Natural killer cell (primary cell): ENCODE results near the gene PLK5. TPM values are rescaled to one million over a fixed set of nuclear protein-coding genes. Genes with fewer than 3 reads are reported as not detected.

Source experiments
- ATAC-seq, 3 donors: fragments of 150-1000 bp in 2 of 3; fragments of 200-7000 bp in 1 of 3; cut with Tn5 transposase; 1 replicate in 1 of 3; 2 replicates in 2 of 3; pipeline ENCODE4 v1.10.0; 2021; ENCODE audit warnings: mild to moderate bottlenecking in 2 of 3, moderate library complexity in 2 of 3
- DNase-seq, 2 donors: peaks; one replicate each; pipeline versions ENCODE4 v3.0.0 to v3.0.0-alpha.2; 2013 to 2021; ENCODE audit warnings: mixed read lengths in 1 of 2
- H3K27ac ChIP-seq: one replicate; pipeline ENCODE4 v1.5.1; 2013; ENCODE audit warnings: mild to moderate bottlenecking, low read length
- H3K27me3 ChIP-seq: one replicate; pipeline ENCODE4 v1.6.1; 2013; ENCODE audit warnings: low read length; ENCODE audit not compliant: control insufficient read depth, insufficient read depth
- H3K36me3 ChIP-seq: one replicate; pipeline ENCODE4 v1.6.1; 2013; ENCODE audit warnings: low read length; ENCODE audit not compliant: control insufficient read depth, insufficient read depth
- H3K4me1 ChIP-seq: one replicate; pipeline ENCODE4 v1.6.1; 2013; ENCODE audit warnings: low read length; ENCODE audit not compliant: control insufficient read depth, insufficient read depth
- H3K4me3 ChIP-seq: one replicate; pipeline ENCODE4 v1.5.1; 2013; ENCODE audit warnings: low read length
- H3K9me3 ChIP-seq: one replicate; pipeline ENCODE4 v1.6.1; 2013; ENCODE audit warnings: low read length; ENCODE audit not compliant: control insufficient read depth, insufficient read depth
- H3K27ac Mint-ChIP-seq, 2 donors: one replicate each; pipeline ENCODE4 v1.8.0; 2022; ENCODE audit warnings: mild to moderate bottlenecking in 2 of 2, mixed read lengths in 2 of 2, moderate library complexity in 1 of 2
- H3K27me3 Mint-ChIP-seq, 2 donors: one replicate each; pipeline ENCODE4 v1.8.0; 2022; ENCODE audit warnings: low read depth in 2 of 2, mixed read lengths in 2 of 2
- H3K36me3 Mint-ChIP-seq: one replicate; pipeline ENCODE4 v1.8.0; 2022; ENCODE audit warnings: mixed read lengths
- H3K4me1 Mint-ChIP-seq, 2 donors: one replicate each; pipeline ENCODE4 v1.8.0; 2022; ENCODE audit warnings: mixed read lengths in 2 of 2
- H3K4me3 Mint-ChIP-seq: one replicate; pipeline ENCODE4 v1.8.0; 2022; ENCODE audit warnings: mild to moderate bottlenecking, moderate library complexity, mixed read lengths
- H3K9me3 Mint-ChIP-seq, 2 donors: one replicate each; pipeline ENCODE4 v1.8.0; 2022; ENCODE audit warnings: mixed read lengths in 2 of 2
- WGBS: methylation state at CpG from one replicate; pipeline ENCODE4 v1.1.7; 2013; ENCODE audit warnings: missing lambda C conversion rate; ENCODE audit not compliant: insufficient coverage; 5-methylcytosine and 5-hydroxymethylcytosine counted together
- intact Hi-C: fragments of 100-400 bp; cut with micrococcal nuclease; formaldehyde crosslinking; loops from one replicate; pipeline ENCODE4 v1.14.2; 2022
- total RNA-seq, 4 donors: library from RNA; stranded (reverse); fragments of 120-200 nt in 1 of 4; gene quantifications; one replicate each; pipeline versions ENCODE4 v1.2.3 to v1.2.4, GENCODE V29; 2013 to 2022
- TF ChIP-seq, protein P1 (sequence below): fragments of 200-600 bp; IDR thresholded peaks from one replicate; pipeline ENCODE4 v1.8.0; 2022; ENCODE audit warnings: antibody characterized with exemption

The PLK5 gene
- total RNA-seq, 3 donors from 2014 or later (not counting 1 experiment from before 2014, with no cell fraction given), result not detected

DNA sequence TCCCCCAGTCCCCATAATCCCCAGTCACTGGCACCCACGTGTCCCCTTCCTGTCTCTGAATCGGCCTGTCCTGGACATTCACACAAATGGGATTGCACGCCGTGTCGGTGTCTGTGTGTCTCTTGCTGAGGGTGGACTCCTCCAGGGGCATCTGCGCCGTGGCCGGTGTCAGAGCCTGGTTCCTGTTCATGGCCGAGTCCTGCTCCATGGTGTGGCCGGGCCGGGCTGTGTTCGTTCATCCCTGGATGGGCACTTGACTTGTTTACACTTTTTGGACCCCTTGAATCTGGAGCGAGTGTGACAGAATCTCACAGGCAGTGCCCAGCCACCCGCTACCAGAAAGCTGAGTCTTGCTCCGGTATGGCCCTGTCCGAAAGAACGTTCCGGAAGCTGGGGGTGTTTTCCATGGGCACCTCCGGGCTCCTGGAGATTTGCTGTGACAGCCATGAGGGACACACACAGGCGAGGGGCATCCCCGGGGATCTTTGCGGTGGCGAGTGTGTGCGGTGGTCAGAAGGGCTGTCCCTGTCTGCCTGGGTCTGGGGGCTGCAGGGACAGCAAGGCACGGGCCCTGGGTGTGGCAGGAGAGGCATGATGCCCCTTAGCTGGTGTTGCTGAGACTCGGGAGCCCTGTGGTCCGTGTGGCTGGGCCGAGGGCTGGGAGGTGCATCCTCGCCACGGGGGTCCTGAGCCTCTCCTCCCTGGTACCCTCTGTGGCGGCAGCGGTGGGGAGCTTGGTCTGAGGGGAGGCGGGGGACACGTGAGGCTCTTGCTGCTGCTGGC is 50.7 kb downstream of the PLK5 start:
- DNase-seq, result no peak
- peaks cover 15% of the 10 kb centered on the region for H3K36me3 ChIP-seq
- intact Hi-C loops, result no loop called here
- no peaks in the 10 kb centered on the region for H3K9me3 ChIP-seq
- no peak overlapping the region for H3K4me3 ChIP-seq
- H3K27ac Mint-ChIP-seq, result no peak overlapping the region
- no peaks in the 10 kb centered on the region for H3K4me1 ChIP-seq
- TF ChIP-seq, protein P1, sequence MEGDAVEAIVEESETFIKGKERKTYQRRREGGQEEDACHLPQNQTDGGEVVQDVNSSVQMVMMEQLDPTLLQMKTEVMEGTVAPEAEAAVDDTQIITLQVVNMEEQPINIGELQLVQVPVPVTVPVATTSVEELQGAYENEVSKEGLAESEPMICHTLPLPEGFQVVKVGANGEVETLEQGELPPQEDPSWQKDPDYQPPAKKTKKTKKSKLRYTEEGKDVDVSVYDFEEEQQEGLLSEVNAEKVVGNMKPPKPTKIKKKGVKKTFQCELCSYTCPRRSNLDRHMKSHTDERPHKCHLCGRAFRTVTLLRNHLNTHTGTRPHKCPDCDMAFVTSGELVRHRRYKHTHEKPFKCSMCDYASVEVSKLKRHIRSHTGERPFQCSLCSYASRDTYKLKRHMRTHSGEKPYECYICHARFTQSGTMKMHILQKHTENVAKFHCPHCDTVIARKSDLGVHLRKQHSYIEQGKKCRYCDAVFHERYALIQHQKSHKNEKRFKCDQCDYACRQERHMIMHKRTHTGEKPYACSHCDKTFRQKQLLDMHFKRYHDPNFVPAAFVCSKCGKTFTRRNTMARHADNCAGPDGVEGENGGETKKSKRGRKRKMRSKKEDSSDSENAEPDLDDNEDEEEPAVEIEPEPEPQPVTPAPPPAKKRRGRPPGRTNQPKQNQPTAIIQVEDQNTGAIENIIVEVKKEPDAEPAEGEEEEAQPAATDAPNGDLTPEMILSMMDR, result no peak
- H3K36me3 Mint-ChIP-seq, result no peaks in the 10 kb centered on the region
- no peaks in the 10 kb centered on the region for H3K27me3 ChIP-seq
- H3K9me3 Mint-ChIP-seq, result no peaks in the 10 kb centered on the region
- no peak overlapping the region for H3K4me3 Mint-ChIP-seq
- WGBS, result 94% methylated on average over 34 of the region's 34 CpGs
- H3K4me1 Mint-ChIP-seq, result no peaks in the 10 kb centered on the region
- no peak for ATAC-seq
- H3K27me3 Mint-ChIP-seq, result peaks cover 10 to 12% of the 10 kb centered on the region in 2 donors
- H3K27ac ChIP-seq, result no peak overlapping the region

DNA sequence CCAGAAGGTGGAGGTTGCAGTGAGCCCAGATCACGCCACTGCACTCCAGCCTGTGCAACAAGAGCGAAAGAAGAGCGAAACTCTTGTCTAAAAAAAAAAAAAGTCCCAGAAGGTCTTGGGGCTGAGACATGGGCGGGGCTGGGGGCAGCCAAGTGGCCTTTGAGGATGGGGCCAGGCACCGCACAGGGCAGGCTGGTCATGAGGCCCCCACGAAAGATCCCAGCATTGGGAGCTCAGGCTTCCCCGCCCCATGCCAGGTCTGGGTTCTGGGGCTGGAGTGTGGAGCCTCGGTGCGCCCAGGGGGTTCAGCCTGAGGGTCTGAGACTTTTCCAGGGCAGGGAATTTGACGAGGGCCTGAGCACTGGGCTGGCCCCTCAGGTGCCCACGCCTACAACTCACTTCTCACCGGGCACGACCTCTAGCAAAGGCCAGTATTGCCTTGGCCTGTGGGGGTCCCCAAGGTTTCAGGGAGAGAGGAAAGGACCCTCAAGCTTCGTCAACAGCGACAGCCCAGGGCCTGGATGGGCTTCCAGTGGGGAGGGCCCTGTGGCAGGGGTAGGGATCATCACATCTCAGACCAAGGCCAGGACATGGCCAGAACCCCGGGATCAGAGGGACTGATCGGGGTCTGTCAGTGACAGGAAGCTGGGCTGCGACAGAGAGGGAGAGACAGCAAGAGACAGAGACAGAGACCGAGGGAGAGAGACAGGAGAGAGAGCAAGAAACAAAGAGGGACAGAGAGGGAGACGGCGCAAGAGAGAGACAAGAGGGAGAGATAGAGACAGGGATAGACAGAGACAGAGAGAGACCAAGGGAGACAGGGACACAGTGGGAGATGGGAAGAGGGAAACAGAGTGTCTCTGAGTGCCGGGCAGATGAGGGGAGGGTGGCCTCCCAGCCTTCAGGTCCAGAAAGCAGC is 51.7 kb downstream of the PLK5 start:
- TF ChIP-seq, protein P1, result no peak
- WGBS, result 93% methylated on average over 22 of the region's 22 CpGs
- intact Hi-C loops, result no loop called here

DNA sequence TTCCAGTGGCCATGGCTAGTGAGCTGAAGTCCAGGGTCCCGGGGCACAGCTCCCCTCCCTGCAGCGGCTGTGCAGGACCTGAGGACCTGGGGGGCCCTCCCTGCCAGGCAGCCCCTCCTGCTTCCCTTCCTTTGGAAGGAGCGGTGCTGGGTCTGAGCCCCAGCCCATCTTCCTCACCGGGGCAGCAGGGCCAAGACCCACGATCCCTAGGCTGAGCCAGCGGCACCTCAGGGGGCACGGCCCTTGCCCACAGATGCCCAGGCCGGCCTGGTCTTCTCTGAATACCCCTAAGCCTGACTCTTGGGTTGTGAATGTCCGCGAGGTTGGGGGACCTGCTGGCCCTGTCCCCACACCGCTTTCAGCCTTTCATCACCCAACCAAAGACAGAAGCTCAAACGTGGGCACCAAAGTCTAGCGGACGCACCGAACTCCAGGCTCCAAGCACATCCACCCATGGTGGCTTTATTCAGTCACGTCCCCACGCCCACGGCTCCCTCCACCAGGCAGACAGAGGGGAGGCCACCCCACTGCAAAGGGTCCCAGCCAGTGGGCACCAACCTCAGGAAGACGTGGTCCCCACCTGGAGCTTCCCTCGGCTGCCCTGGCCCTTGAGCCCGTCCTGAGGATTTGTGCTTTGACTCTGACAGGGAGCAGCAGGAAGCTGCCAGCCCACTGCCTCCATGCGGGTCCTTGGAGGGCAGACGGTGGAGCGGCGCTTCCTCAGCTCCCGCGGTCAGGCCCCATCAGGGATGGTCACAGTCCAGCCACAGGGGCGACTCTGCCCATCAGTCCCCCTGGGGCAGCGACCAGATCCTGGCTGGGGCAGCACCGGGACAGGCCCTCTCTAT is 52.6 kb downstream of the PLK5 start:
- TF ChIP-seq, protein P1, result no peak
- H3K27ac Mint-ChIP-seq, result peak overlapping the region in 1 of 2 donors; percentile 1
- H3K9me3 Mint-ChIP-seq, result no peaks in the 10 kb centered on the region
- whole genome bisulfite sequencing, result 92% methylated on average over 30 of the region's 30 CpGs
- no peaks in the 10 kb centered on the region for H3K27me3 ChIP-seq
- peaks cover 31% of the 10 kb centered on the region for H3K36me3 ChIP-seq
- H3K27me3 Mint-ChIP-seq, result peaks cover 0 to 1% of the 10 kb centered on the region in 2 donors
- H3K4me1 Mint-ChIP-seq, result no peaks in the 10 kb centered on the region
- H3K4me3 Mint-ChIP-seq, result no peak overlapping the region
- intact Hi-C loops, result no loop called here
- H3K36me3 Mint-ChIP-seq, result no peaks in the 10 kb centered on the region
- DNase-seq, result no peak
- H3K4me3 ChIP-seq, result no peak overlapping the region
- no peak for ATAC-seq
- no peak overlapping the region for H3K27ac ChIP-seq
- no peaks in the 10 kb centered on the region for H3K4me1 ChIP-seq
- no peaks in the 10 kb centered on the region for H3K9me3 ChIP-seq

More for the DNA sequence above, 51.7 kb downstream of the PLK5 start:
- peaks cover 2 to 3% of the 10 kb centered on the region in 2 donors for H3K27me3 Mint-ChIP-seq
- H3K4me1 ChIP-seq, result no peaks in the 10 kb centered on the region
- no peaks in the 10 kb centered on the region for H3K27me3 ChIP-seq
- H3K27ac Mint-ChIP-seq, result peak overlapping the region in 1 of 2 donors; percentile 1
- no peaks in the 10 kb centered on the region for H3K9me3 Mint-ChIP-seq
- H3K4me1 Mint-ChIP-seq, result no peaks in the 10 kb centered on the region
- H3K9me3 ChIP-seq, result no peaks in the 10 kb centered on the region
- no peak overlapping the region for H3K27ac ChIP-seq
- no peak overlapping the region for H3K4me3 Mint-ChIP-seq
- ATAC-seq (no peak), DNase-seq (no peak)
- H3K4me3 ChIP-seq, result no peak overlapping the region
- H3K36me3 ChIP-seq, result peaks cover 22% of the 10 kb centered on the region
- H3K36me3 Mint-ChIP-seq, result no peaks in the 10 kb centered on the region
